ENCODE measurements around the gene EIF4E2.
"Not testable (repeated sequence)": the region's sequence is repeated elsewhere in the genome, so short reads cannot be mapped to it uniquely, and the experiment has no call there.

The EIF4E2 gene

DNA sequence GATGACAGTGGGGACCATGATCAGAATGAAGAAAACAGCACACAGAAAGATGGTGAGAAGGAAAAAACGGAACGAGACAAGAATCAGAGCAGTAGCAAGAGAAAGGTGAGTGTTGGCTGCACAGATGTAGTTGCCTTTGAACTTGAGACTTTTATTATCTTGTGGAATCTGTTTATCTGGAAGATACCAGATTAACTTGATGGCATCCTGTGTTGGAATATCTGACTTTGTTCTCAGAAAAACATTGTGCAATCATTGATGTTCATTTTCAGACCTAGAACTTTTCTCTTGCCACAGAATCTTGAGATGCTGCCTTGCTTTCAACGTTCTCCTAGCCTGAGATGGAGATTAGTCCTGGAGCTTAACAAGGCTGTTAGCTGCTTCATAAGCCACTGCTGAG, 5.9 kb downstream of the EIF4E2 start:
- DNase-seq (ENCODE audit: insufficient read length, low spot score): no peak
- FAIRE-seq: no peak

DNA sequence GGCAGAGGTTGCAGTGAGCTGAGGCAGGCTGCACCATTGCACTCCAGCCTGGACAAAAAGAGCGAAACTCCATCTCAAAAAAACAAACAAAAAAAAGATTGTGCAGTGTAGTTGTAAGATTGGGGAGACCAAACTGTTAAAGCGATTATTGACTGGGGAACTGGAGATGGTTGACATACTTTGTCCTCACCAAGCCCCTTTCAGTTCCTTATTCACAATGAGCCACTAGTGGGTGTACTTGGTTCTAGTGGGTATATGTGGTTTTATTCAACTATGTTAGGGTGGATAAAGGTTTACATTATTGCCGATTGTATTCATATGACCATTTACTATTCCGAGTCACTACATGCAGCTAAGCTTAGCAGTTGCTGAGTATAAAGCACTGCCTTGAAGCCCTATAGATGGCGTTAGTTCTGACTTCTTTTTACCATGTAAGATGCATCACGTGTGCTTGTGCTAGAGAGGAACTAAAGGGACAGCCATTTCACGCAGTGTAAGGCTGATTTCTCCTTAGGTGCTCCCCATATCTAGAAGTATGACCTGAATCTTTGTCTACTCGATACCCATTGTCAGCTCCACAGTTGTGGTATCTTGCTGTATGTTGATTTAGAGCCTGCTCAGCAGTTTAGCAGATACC, 12.1 kb downstream of the EIF4E2 start:
- FAIRE-seq: no peak
- DNase-seq (ENCODE audit: insufficient read length, low spot score): no peak

DNA sequence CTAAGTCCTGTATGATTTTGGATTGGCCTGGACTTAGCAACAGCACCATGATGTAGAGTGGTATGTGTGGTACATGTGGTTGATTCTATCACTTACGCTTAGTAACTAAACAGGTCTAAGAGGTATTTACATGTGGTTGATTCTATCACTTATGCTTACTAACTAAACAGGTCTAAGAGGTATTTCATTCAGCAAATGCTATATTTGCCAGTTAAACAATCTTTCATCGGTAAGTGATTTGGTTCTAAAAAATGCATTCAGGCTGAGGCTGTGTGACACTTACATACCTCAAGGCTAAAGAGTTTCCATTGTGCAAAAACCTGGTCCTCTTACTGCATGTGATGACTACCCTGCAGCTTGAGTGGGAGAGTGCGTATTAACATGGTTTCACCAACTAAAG, 13.1 kb downstream of the EIF4E2 start:
- FAIRE-seq: no peak
- DNase-seq (ENCODE audit: insufficient read length, low spot score): no peak

DNA sequence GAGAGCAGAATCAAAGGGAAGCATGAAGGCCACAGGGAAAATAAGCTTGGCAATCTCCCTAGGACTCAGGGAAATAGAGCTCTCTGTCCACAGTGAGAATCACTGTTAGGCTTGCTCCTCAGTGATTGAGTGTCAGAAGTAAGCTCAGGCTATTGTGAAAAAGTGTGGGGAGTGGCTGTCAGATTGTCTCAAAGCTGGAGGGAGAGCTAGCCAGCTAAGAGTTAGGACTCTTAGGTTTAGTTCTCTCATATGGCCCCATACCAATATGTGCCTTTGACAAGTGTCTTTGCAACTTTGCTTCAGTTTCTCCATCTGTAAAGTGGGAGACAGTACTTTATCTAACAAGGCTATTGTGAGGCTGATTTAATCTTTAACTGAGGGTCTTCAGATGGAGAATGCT, 17.2 kb downstream of the EIF4E2 start:
- no peak for FAIRE-seq
- DNase-seq (ENCODE audit: insufficient read length, low spot score): no peak

DNA sequence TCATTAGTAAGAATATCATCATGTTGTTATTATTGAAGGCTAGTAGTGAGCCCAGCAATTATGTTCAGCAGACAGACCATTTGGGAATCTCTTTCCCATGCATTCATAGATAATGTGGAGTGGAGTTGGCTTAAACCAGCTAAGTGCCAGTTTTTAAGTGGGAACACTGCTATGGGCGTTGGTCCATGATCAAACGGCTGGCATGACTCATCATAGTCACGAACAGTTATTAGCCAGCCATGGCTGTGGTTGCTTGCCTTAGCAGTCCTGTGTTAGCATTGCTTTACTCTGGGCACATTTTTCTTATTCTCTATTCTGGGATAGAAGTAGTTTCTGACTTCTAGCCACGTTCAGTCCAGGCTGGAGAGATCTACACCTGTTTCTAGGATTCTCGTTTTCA, 17.7 kb downstream of the EIF4E2 start:
- no peak for DNase-seq (ENCODE audit: insufficient read length, low spot score)
- FAIRE-seq: no peak

DNA sequence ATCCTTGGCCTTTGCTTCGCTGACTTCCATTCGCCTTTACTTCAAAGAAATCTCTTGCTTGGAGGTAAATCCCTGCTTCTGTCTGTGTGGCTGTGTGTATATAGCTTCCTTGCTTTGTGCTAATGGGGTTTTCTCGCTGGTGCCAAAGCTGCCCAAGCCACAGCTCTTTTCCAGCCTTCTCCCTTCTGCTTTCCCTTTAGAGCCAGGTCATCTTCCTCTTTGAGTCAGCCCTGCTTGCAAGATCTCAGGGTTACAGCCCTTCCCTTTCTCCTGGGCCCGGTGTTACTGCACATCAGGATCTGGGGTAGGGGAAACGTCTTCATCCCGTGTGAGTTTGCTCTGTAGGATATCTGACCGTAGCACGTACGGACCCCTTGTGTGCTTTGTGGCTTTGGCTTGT, 19.1 kb downstream of the EIF4E2 start:
- no peak for FAIRE-seq
- no peak for DNase-seq (ENCODE audit: insufficient read length, low spot score)

DNA sequence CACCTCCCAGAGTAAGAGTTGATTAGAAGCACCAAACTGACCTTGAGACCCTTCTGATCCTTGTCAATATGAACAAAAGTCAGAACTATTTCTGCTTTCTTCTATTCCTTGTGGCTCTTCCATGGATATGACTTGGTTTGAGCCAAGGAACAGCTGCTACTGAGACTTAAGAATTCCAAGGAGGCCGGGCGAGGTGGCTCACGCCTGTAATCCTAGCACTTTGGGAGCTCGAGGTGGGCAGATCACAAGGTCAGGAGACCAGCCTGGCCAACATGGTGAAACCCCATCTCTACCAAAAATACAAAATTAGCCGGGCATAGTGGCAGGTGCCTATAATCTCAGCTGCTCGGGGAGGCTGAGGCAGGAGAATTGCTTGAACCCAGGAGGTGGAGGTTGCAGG, 20.0 kb downstream of the EIF4E2 start:
- not testable (repeated sequence) for FAIRE-seq; DNase-seq (ENCODE audit: insufficient read length, low spot score)

DNA sequence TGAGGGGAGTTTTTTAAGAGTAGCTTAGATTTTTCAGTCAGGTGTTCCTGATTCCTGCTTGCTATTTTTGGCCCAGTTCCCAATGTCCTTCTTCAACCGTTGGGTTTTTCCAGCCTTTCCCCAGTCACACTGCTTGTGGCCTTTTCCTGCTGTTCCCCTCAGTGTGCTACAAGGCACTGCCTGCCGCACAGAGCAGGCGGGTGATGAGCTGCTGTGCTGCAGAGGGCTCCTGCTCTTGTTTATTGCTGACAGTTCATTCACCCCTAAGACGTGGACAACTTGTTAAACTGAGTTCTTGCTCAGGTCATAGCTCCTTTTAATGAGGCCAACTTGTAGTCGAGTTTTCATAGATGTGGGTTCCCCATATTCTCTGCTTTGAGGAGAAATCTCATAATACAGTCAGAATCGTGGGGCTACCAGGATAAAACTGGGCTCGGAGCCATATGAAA, 20.6 kb downstream of the EIF4E2 start:
- DNase-seq (ENCODE audit: insufficient read length, low spot score): no peak
- FAIRE-seq: no peak

DNA sequence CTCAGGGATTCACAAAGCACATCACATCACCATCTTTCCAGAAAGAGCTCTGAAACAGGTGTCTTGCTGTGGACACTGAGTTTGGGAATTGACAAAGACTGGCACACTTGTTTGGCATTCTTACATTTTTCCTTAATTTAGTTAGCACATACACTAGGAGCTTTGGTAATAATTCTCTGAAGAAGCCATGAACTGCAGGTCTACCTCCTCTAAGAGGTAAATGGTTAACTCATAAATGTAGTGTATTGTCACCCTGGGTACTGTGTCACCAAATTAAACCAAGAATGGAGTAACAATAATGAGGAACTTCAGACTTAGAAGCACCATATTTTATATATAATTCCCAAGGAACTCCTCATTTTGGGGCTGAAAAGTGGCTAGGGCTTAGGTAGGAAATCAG, 22.6 kb downstream of the EIF4E2 start:
- no peak for DNase-seq (ENCODE audit: insufficient read length, low spot score)
- no peak for FAIRE-seq

DNA sequence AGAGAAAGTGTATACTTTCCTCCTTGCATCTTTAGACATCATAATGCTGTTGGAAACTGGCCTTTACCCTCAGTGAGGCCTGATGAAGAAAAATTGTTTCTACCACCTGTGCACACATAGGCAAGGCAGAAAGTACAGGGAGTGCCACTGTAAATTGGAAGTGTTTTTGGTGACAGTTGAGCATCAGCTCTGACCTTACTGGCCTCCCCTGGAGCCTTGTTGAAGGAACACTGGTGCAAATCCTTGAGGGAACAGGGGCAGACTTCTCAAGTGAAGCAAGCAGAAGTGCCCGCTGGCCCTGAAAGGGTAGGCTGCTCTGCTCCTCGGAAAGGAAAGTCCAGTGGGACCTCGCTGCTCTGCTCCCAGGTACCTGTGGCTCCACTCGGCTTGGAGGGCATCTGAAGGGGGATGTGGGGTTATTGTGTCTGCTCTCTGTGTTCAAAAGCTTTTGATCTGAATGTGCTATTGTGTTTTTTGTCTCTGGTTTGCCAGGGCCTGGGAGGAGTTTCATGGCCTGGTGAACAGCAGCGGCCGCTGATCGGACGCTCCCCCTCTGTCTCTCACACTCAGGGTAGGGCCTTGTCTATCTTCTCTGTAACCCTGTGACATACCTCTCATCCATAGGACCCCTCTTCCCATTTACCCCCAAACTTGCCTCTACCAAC, 23.4 kb downstream of the EIF4E2 start:
- DNase-seq (ENCODE audit: insufficient read length, low spot score) (no peak), FAIRE-seq (no peak)

DNA sequence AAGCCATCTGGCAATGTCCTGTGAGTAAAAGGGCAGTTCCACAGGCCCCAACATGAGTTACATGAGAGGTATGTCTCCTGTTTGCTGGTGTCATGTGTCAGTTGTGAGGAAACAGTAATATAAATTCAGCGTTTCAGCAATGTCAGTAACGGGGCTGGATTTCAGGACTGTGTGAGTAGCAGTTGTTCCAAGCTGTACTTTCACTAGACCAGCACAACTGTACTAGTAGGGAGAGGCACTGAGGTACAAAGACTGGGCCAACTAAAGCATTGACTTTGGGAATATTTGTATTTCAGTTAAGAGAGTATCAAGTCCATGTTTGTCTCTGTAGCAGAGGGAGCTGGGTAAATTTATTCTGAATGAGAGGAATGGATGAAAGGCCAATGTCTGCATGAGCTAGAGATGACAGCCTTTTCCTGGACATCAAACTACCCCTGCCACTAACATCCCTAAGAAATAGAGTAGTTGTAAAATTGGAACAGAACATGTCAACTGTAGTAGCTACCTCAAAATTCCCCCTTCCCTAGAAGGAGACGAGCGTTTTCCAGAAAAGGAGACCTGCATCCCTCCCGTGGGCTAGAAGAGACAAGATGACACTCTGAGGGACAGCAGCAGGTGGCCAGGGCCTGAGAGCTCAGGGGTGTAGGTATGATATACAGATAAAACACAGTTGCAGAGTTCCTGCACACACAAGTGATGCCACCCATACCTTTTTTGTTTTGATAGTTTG, 24.4 kb downstream of the EIF4E2 start:
- DNase-seq (ENCODE audit: insufficient read length, low spot score) (no peak), FAIRE-seq (no peak)

DNA sequence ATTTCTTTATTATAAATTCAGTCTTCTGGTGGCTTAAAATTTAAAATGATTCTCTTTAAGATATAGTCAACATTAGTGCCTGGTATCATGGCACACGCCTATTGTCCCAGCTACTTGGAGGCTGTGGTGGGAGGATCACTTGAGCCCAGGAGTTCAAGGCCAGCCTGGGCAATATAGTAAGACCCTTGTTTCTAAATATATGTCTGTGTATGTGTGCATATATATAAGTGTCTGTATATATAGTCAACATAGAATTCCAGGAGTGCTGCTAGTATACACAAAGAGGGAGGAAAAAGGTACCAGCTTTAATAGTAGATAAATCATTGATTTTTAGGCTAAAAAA, 24.9 kb downstream of the EIF4E2 start:
- DNase-seq (ENCODE audit: insufficient read length, low spot score) (no peak), FAIRE-seq (no peak)

DNA sequence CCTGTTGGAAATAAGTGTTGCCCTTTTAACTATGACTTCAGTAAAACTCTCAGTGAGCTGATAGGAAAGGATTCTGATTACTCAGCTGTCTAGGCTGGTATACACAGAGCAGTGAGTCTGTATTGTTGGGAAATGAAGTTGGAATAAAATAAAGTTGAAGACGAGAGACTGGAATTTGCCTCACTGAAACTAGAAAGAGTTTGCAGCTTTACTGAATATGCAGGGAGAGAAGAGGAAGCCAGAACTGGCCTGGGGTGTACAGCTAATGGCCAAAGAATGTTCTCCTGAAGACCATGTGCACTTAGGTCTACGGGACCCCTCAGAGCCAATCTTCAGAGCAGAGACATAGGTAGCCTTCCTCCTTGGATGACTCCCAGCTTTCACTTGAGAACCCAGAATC, 26.5 kb downstream of the EIF4E2 start:
- FAIRE-seq (no peak), DNase-seq (ENCODE audit: insufficient read length, low spot score) (no peak)

DNA sequence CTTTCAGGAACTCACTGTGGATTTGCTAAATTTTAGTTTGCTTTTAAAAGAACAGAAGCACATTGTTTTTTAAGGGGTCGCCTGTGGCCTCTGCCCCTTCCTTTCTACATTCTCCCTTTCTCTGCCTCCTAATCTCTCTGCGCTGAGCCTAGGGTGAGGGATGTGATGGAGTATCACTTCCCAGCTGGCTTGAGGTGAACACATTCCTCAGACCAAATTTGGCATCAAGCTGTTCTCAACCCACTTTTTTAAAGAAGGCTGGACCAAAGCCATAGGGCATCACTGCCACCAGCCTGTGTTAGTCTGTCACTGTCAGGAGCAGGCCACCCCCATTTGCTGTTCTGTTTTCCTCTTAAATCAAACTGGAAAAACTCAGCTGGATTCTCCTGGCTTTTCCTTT, 27.4 kb downstream of the EIF4E2 start:
- FAIRE-seq: no peak
- no peak for DNase-seq (ENCODE audit: insufficient read length, low spot score)

DNA sequence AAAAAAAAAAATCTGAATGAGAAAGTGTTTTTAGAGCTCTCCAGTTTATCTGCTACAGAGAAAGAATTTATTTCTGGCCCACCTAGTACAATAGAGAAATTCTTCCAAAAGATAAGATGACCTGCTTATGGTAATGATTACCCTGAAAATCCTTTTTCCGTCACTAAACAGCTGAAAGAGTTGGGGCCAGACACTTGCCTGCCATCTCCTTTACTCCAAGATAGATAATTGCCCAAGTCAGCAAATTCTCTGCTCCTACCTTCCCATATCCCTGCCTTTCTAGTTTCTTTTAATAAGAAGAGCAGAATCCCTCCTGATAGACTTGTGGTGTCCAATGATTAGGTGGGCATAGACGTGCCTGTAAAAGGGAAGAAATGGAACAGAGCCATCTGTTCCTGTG, 28.1 kb downstream of the EIF4E2 start:
- no peak for FAIRE-seq
- DNase-seq (ENCODE audit: insufficient read length, low spot score): no peak

DNA sequence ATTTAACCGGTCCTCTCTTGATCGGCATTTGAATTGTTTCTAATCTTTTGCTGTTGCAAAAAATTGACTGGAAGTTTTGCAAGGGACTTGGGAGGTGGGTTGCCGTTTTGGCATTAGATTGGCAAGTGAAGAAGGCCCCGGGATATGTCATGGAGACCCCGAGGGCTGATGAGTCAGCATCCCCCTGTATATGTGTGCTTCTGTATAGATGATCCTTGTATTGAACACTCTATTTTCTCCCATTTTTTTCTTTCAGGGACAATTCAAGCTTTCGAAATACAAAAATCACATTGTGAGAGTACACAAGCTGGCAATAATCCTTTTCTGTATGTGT, 30.1 kb downstream of the EIF4E2 start:
- FAIRE-seq (peak; percentile 8), DNase-seq (ENCODE audit: insufficient read length, low spot score) (no peak)

DNA sequence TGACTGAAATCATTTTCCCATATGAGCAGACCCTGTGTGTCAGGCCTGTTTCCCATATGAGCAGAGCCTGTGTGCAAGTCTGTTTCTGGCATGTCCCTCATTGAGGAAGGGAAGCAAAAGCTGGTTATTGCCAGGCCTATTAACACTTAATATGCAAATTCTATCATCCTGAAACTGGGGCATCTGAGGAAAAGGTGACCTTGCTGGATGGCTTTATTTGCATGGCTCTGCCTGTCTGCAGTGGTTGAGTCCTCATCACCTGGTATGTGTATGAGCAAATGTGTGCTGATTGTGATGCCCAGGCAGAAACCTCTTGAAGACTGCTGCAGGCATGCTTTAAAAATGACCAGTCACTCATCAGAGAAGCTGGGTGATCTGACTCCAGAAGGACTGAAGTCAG, 31.2 kb downstream of the EIF4E2 start:
- FAIRE-seq (no peak), DNase-seq (ENCODE audit: insufficient read length, low spot score) (peak; percentile 15)

DNA sequence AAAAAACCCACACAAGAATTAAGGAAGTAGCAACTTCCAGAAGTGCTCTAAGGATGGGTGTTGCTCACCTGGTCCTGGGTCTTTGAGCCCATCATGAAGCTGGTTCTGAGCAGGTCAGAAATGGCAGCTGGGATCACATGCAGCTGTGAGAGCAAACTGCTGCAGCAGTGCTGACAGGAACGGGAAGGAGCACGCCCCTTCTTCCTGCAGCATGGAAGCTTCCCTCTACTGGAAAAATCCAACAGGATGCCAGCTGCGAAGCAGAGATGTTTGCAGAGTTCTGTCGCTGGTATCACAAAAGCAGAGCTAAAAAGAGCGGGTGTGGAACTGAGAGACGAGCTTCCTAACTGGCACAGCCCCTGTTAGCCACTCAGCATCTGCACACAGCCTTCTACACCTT, 33.7 kb downstream of the EIF4E2 start:
- no peak for DNase-seq (ENCODE audit: insufficient read length, low spot score)
- no peak for FAIRE-seq

DNA sequence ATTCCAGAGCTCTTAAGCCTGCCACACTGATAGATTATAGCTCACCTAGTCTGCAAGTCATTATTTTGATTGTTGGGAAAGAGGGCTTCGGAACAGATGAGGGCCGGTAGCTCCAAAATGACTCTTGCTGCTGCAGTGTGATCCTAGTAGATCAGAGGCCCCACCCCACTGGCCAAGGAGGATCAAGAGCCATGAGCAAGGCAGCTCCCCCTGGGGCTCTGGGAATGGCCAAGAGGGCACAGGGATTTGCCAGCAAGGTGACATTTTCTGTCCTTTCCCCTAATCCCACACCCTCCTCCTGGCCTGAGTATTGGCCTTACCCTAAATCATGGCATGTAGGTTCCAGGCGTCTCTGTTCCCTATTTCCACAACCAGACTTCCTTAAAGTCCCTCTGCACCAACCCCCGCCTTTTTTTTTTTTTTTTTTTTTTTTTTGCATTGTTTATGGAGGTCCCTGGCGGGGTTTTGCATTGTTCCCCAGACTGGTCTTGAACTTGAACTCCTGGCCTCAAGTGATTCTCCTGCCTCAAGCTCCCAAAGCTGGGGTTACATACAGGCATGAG, 36.5 kb downstream of the EIF4E2 start:
- FAIRE-seq (no peak), DNase-seq (ENCODE audit: insufficient read length, low spot score) (no peak)

DNA sequence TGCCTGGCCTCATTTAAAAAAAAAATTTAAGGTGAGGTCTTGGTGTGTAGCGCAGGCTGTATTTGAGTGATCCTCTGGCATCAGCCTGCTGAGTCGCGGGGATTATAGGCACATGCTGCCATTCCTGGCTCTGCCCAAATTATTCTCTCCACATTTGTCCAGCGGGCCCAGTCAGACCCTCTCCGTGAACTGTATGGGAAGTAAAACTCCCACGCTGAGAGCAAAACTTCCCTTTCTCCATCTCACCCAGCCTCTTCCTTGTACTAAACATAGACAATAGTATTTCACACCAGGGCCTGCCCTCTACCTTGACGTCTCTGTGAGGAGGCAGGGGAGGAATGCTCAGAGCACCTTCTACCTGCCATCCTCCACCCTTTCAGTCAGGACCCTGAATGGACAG, 37.0 kb downstream of the EIF4E2 start:
- no peak for DNase-seq (ENCODE audit: insufficient read length, low spot score)
- no peak for FAIRE-seq

DNA sequence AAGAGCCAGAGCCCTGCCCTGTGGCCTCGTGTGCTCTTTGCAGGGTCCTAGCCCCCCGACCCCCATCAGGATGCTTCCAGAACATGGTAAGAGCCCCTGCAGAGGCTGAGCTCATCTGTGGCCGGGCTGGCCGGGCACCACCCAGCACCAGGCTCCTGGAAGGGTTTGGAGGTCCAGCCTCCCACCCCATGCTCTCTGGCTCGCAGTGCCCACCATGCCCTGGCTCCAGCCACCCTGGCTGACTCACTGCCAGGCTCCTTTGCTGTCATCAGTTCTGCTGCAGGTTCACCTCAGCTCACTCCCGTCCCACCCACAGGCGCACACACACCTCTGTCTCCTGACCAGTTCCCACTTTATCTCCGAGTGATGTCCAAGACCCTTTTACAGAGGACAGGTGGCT, 37.5 kb downstream of the EIF4E2 start:
- FAIRE-seq (no peak), DNase-seq (ENCODE audit: insufficient read length, low spot score) (no peak)

Measured in GM19239 (cell line).